ENCODE data around the gene PPARGC1A. TPM values are rescaled to one million over a fixed set of nuclear protein-coding genes. Genes with fewer than 3 reads are reported as not detected.

Gene PPARGC1A
- total RNA-seq, 1 experiment from 2014 or later = 1.4 TPM

DNA sequence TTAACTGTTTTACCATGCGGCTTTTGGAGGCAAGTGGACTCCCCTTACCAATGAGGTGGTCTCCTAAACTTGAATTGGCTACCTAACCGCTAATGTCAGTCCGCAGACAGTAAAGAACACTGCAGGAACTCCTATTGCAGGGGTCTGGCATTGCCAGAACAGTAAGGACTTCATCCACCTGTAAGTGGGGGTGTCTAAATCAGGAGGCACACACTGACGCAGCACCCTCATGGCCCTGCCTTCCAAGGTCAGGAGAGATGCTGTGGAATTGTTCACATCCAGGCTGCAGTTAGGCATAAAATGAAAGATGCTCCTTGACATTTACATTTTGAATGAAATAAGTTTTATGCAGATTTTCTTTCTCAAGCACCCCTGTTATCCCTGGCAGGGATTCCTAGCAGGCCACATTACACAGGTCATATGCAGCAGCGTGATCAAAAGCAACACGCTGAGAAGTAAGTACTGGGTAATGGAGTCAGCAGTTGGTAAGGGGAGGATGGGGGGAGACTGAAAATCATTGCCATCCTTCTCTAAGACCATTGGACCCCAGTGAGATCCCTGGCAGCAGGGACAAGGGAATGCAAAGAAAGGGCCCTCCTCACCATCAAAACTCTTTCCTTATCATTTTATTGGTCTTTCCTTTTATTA lies 3.8 kb downstream of the PPARGC1A start:
- in situ Hi-C loops (cut with HindIII; ENCODE audit: low pct_unique_long_range_greater_than_20kb, low sequenced_read_pairs) = no loop called here
- DNase-seq (ENCODE audit: low read depth) = no peak

DNA sequence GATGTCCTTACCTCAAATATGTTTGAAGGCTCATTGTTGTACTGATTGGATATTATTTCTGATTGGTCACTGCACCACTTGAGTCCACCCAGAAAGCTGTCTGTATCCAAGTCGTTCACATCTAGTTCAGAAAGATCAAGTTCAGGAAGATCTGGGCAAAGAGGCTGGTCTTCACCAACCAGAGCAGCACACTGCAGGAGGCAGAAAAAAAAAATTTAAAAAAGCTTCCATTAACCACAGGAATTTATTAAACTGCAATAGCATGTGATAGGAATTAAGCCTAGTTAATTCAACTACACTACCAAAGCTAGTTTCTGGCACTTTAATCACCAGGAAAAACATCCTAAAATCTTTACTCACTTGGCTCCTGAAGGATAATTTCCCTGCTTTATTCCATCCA lies 5.1 kb downstream of the PPARGC1A start:
- in situ Hi-C loops (cut with HindIII; ENCODE audit: low pct_unique_long_range_greater_than_20kb, low sequenced_read_pairs) = no loop called here
- DNase-seq (ENCODE audit: low read depth) = no peak

DNA sequence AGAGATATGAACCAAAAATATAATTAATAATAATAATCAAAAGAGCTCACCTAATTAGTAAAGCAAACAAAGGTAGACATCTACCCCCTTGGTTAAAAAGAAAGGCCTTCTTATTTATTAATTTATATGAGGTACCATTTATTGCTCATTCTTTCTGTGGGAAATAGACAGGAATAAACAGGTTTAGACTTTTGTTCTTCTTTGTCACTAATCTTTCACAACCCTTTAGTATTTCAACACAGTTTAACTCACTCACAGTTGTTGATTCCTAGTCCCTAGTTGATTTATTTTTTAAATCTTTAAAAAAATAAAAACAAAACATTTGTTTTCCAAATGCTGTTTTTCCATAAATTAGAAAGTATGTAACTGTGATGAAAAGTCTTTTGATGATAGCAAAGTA lies 5.6 kb downstream of the PPARGC1A start:
- no peak for DNase-seq (ENCODE audit: low read depth)
- in situ Hi-C loops (cut with HindIII; ENCODE audit: low pct_unique_long_range_greater_than_20kb, low sequenced_read_pairs) = no loop called here

DNA sequence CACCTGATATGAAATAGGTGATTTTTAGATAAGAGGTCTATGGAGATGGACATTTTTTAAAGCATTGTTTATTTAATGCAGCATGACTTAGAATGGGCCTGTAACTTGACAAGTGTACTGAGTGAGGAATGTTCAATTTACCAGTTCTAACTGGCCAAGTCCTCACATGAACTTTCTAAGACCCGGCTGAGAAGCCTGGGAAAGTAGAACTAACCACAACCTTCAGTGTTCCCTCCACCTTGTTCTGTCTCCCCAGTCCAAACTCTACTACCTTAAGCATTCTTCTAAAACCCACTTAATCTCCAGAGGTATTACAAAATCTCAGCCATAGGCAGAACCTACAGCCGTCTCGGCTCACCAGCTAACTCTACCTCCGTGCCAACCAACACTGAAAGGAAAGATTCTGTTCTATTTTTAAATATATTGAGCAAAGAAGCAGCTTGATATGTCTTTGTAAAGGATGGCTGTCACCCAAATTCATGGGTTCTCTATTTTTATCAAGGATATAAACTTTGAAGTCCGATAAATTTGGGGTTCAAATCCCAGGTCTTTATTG lies 6.8 kb downstream of the PPARGC1A start:
- DNase-seq (ENCODE audit: low read depth) = no peak
- in situ Hi-C loops (cut with HindIII; ENCODE audit: low pct_unique_long_range_greater_than_20kb, low sequenced_read_pairs) = no loop called here

DNA sequence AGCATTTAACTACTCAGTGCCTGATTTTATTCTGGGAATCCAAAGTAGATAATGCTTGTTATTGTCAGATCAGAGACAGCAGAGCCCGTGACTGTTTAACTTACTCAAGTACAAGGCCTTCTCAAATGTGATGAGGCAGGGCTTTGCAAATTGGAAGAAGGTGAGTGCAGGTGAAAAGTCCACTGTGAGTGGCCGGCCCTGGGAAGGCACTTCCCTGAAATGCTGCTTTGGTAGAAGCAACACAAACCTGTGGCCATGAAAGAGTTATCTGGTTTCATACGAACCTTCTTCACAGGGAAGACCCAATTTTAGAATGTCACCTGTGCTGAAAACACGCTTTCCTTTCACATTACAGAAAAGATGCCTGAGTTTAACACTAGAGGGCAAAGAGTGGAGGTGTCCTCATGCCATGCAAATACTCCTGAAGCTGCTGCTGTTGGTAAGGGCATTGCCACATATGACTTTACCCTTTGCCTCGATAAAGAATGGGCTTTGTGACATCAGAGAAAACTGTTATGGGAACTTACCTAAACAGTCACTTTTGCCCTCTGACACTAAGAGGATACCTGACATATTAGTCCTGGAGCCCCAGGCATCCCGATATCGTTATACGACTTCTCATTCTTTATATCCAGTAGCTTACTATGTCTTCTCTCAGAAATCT lies 8.0 kb downstream of the PPARGC1A start:
- DNase-seq (ENCODE audit: low read depth) = peak; percentile 17
- in situ Hi-C loops (cut with HindIII; ENCODE audit: low pct_unique_long_range_greater_than_20kb, low sequenced_read_pairs) = no loop called here

DNA sequence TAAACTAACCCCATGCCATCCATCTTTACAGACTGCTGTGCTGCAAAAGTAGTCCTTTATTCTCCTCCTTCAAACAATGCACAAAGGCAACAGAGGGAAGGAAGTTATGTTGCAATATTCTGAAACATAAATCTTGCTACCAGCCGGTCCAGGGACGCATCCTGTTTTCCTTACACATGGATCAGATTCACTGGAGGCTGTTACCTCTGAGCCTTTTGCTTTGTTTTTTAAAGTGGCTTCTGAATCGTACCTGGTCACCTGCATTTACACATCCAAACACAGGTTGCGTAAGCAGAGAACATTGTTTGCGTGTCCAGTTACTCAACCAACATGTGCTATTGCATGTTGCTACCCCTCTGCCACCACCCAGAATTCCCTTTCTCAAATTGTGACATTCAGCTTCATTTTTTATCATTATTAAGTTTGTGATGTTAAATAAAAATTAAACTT lies 8.8 kb downstream of the PPARGC1A start:
- in situ Hi-C loops (cut with HindIII; ENCODE audit: low pct_unique_long_range_greater_than_20kb, low sequenced_read_pairs) = no loop called here
- no peak for DNase-seq (ENCODE audit: low read depth)

DNA sequence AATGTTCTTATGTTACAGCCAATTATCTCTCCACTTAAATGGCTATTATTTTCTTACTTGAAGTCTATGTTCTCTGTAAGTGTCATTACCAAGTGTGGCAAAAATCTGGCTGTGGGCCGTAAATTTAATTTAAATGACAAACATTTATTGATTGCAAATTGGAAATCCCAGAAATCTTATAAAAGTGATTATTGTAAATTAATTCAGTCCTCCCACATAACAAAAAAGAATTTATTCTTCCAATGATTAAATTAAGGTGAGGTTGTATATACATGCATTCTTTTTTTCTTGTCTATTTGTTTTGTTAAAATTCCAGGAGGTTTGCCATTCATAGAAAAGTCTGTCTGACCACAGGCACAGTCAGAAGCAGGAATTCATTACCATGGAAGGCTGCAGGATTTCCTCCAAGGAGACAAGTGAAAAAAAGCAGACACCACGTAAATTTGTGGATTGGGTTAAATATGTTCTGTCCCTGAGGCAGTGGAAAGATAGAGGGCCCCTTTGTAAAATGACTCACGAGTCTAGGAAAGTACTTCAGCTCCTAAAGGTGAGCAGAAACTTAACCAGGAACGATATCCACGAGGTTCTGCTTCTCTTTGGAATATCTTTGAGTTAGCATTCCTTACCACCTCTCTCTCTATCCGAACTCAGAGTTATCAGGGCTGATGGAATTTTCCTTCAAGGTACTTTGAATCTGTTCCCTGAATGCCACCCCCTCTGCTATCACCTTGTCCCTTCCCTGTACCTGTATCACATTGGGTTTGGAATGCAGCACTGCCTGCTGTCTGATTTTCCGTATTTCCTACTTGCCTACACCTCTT lies 10.7 kb downstream of the PPARGC1A start:
- peak; percentile 43 for DNase-seq (ENCODE audit: low read depth)

DNA sequence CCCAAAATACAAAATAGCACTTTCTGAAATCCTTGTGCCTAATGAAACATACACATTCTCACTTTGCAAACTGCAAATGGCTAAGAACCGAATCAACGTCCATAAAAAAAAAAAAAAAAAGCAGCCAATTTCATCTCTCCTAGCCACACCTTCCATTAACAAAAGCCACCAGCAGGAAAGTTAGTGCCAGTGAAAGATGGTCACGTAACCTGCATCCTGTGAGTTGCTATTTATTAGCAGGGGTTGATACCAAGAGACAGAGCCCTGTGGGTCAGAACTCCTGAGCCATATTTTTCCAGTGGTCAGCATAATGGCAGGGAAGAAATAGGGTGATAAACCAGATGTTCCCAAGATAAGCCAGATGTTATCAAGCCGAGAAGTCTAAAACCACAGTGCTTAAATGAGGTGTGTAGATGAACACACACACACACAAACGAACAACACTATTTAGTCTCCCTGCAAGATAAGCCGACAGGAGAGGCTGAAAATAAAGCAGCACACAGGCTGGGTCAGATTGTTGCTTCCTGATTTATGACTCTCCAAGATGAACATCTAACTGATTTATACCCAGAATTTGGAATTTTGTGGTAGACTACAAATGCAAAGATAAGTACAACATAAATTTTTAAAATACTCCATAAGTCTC lies 11.5 kb downstream of the PPARGC1A start:
- in situ Hi-C loops (cut with HindIII; ENCODE audit: low pct_unique_long_range_greater_than_20kb, low sequenced_read_pairs) = no loop called here
- peak; percentile 51 for DNase-seq (ENCODE audit: low read depth)

More for the DNA sequence above, 10.7 kb downstream of the PPARGC1A start:
- in situ Hi-C loops (cut with HindIII; ENCODE audit: low pct_unique_long_range_greater_than_20kb, low sequenced_read_pairs) = no loop called here

DNA sequence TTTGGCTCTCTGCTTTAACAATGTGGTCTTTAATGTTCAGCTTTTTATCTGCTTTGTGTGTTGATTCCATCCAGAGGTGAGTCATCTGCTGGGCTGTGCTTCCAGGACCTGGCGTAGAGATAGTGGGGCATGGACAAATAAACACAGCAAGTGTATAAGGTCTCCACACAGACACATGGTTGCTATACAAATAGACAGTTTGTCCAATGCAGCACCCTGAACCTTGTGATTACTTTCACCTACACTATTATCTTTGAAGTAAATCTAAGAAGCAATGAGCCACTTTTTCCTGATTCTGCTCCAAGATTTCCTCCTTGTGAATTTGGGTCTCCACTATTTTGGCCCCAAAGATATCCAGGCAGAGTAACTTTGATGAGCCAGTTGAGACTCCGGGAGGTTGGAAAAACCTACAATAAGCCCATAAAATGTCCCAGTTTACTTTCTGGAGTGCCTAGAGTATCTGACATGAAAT lies 12.1 kb downstream of the PPARGC1A start:
- in situ Hi-C loops (cut with HindIII; ENCODE audit: low pct_unique_long_range_greater_than_20kb, low sequenced_read_pairs) = no loop called here

DNA sequence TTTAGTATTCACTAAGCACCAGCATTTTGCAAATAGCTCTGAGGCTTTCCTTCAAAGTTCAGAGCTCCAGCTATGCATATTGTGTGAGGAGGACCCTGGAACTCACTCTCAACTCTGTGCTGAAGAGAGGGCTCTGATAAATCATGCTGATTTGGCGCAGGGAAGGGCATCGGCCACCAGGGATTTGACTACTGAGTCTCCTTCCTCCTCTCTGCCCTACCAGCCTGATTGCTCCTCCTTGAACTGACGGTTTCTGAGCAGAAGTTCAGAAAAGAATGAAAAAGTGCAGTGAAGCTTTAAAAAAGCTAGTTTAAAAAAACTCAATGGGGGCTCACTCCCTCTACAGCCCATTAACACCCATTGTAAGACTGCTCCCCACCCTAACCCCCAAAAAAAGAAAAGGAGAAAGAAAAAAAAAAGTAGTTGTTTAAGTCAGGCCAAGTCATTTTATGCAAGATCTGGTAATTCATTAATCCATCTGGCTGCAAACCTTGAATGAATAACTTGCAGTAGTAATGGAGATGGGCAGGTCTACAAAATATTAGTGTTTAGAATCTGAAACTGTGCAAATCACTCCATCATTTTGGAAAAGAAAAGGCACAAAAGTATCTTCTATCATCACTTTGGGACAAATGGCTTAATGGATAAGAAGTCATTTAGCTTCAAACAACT lies 13.3 kb downstream of the PPARGC1A start:
- in situ Hi-C loops (cut with HindIII; ENCODE audit: low pct_unique_long_range_greater_than_20kb, low sequenced_read_pairs) = no loop called here
- DNase-seq (ENCODE audit: low read depth) = peak; percentile 73

More for the DNA sequence above, 12.1 kb downstream of the PPARGC1A start:
- DNase-seq (ENCODE audit: low read depth) = peak; percentile 83

DNA sequence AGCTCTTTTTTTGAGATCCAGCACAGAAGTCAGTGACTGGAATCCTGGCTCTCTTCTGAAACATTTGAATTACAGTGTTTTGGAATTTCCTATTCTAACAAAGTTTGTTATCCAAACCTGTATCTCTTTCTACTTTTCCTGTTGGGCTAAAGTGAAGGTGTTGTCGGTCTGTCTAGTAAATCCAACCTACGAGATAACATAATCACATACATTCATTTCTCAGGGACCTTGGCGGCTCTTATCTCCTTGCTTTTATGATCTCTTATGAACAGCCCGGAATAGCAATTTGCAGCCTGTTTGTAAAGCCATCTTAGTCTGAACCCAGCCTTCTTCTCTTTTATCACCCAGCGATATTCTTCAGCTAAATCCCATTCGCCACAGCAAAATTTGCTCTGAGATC lies 14.5 kb downstream of the PPARGC1A start:
- DNase-seq (ENCODE audit: low read depth) = no peak
- in situ Hi-C loops (cut with HindIII; ENCODE audit: low pct_unique_long_range_greater_than_20kb, low sequenced_read_pairs) = no loop called here

DNA sequence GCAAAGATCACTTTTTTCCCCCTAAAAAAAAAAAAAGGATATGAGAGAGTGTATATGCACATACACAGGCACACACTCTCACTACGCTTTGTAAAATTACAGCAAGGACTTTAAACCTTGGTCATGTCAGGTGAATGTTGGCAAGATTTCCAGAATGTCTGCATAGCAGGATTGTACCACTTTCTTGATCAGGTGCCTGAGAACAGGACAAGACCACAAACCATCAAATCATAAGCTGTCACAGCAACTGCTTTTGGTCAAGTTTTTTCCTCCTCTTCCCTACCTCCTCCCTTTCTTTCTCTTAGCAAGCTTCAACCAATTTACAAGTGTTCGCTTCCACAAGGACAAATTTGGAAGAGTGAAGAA lies 15.3 kb downstream of the PPARGC1A start:
- no peak for DNase-seq (ENCODE audit: low read depth)
- in situ Hi-C loops (cut with HindIII; ENCODE audit: low pct_unique_long_range_greater_than_20kb, low sequenced_read_pairs) = no loop called here

DNA sequence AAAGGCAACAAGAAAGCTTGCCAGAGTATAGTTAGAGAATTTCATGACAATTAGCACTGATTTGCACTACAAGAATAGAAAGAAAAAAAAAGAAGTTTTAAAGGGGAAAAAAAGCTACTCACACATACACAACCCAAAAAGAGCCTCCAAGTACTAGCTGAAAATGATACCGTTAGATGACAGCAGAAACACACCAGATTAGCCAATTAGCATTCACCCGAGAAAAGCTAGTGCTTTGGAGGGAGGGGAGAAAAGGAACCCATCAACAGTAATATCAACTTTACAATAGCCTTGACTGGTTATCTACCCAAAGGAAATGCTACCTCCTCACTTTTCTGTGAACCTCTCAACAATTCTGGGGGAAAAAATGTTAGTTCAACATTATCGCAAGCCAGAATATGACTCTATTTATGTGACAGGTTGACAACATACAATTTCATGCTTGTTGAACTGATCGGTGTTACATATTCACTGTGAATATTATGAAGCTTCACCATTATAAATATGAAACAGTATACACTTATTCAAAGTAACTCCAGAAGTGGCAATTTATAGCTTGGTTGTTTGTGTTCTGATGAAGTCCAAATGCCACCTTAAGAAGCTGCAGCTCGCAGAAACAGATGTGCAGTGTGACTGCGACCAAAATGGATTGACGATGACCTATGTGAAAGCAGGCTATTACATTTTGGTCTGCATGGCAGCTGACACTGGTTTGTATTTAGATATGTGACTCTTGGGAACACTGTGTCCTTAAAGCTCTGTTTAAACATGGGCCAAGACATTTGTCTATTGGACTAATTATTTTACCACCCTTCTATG lies 15.9 kb downstream of the PPARGC1A start:
- no peak for DNase-seq (ENCODE audit: low read depth)
- in situ Hi-C loops (cut with HindIII; ENCODE audit: low pct_unique_long_range_greater_than_20kb, low sequenced_read_pairs) = no loop called here

DNA sequence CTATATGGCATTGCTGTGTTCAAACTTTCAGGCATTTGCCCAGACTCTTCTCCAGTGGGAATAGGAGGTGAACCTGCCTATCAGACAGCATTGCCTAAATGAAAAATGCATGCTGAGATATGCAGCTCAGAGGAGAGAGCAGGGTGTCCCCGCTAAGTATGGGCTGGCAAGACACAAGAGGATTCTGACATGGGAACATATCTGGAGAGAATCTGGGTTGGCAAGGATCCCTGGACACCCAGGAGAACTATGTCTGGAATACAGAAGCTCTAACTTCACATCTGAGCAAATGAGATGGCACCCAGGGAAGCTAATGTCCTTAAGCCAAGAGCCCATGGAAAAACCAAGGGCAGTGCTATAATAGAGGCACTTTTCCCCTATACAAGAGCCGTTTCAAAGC lies 18.4 kb downstream of the PPARGC1A start:
- in situ Hi-C loops (cut with HindIII; ENCODE audit: low pct_unique_long_range_greater_than_20kb, low sequenced_read_pairs) = no loop called here
- no peak for DNase-seq (ENCODE audit: low read depth)

DNA sequence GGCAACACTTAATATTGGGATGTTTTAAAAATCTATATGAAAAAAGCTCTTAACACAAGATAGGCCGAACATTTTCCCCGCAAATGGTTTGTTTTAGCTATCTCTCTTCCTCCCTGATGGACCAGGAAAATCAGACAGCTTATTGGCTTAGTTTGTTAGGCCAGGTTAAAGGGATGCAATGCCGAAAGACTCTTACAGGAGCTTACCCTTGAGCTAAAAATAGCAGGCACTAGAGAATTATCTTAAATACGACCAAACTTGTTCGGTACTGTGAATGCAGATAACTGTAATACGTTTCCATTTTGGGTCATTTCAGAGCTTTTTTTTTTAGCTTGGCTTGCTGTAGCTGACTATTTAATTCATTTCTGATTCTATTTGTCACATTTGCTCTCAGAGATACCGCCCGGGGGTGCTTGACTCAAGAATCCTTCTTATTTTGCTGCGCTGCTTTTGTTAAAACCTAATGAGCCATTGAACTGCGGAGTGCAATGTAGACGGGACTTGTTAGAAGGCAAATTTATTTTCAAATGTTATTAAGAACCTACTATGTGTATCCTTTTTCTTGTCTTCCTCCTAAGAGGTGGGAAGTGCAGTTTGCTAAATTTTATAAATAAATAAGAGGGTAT lies 23.3 kb downstream of the PPARGC1A start:
- in situ Hi-C loops (cut with HindIII; ENCODE audit: low pct_unique_long_range_greater_than_20kb, low sequenced_read_pairs) = no loop called here
- no peak for DNase-seq (ENCODE audit: low read depth)

DNA sequence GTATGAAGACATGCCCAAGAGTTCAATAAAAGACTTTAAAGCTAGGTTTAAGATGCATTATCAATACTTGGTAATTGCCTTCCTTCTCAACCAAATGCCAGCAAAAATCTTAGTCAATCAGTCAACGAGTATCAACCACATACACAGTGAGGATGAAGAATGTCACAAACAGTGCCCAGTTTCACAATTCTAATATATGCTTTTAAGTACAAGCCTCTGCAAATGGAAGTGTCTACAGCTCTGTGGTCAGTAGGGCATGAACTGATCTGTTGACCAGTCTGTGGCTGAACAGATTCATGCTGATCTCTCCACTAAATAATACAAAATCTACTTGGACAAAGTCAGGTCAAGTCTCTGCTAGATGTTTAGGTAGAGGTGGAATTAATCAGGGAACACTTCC lies 27.9 kb downstream of the PPARGC1A start:
- no peak for DNase-seq (ENCODE audit: low read depth)
- in situ Hi-C loops (cut with HindIII; ENCODE audit: low pct_unique_long_range_greater_than_20kb, low sequenced_read_pairs) = no loop called here

DNA sequence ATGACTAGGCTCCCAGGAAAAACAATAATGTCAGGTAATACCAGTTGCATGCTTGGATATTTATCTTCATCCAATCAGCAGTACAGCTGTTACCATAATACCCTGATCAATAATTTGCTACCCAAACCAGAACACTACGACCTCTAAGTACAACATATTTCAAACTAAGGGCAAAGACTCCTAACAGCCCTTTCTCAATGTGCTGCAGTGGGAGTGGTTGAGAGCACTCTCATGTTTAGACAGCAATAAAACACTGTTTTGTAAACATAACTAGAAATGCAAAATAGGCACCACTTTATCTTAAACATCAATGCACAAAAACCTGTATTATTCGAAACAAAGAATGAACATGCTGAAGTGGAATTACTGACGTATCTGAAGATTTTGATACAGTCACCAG lies 28.9 kb downstream of the PPARGC1A start:
- in situ Hi-C loops (cut with HindIII; ENCODE audit: low pct_unique_long_range_greater_than_20kb, low sequenced_read_pairs) = no loop called here

More for the DNA sequence above, 28.9 kb downstream of the PPARGC1A start:
- DNase-seq (ENCODE audit: low read depth) = no peak
